Tibial nerve (tissue), 4 donors: ENCODE results near the gene PARP14. TPM values are rescaled to one million over a fixed set of nuclear protein-coding genes. Genes with fewer than 3 reads are reported as not detected.

ENCODE experiments used
- DNase-seq, 2 donors: peaks; one replicate each; pipeline ENCODE4 v3.0.0-alpha.2; 2019; ENCODE audit warnings: low spot score in 2 of 2
- H3K27ac ChIP-seq, 4 donors: fragments of 200-600 bp; sonication (generic) in 3 of 4; one replicate each; pipeline ENCODE4 v1.5.1; 2017 to 2019; ENCODE audit warnings: mild to moderate bottlenecking in 1 of 4
- H3K27me3 ChIP-seq, 2 donors: fragments of 200-600 bp; sonication (generic) in 1 of 2; one replicate each; pipeline versions ENCODE4 v1.5.1 to v1.6.0; 2017 to 2019
- H3K36me3 ChIP-seq, 3 donors: fragments of 200-600 bp; sonication (generic); one replicate each; pipeline ENCODE4 v1.5.1; 2018 to 2019
- H3K4me1 ChIP-seq, 4 donors: fragments of 200-600 bp; sonication (generic) in 3 of 4; one replicate each; pipeline ENCODE4 v1.5.1; 2017 to 2019
- H3K4me3 ChIP-seq, 4 donors: fragments of 200-600 bp; sonication (generic) in 3 of 4; one replicate each; pipeline ENCODE4 v1.5.1; 2017 to 2019; ENCODE audit warnings: mild to moderate bottlenecking in 1 of 4, moderate library complexity in 1 of 4
- H3K9me3 ChIP-seq, 4 donors: fragments of 200-600 bp; sonication (generic) in 3 of 4; one replicate each; pipeline ENCODE4 v1.5.1; 2017 to 2019
- CTCF ChIP-seq, 5 experiments: fragments of 200-600 bp in 3 of 5; fragments of 450-650 bp in 2 of 5; sonication (generic) in 3 of 5; IDR thresholded peaks; one replicate each; pipeline ENCODE4 v1.5.1; 2016 to 2019; ENCODE audit warnings: antibody characterized with exemption in 5 of 5, mild to moderate bottlenecking in 3 of 5, moderate library complexity in 2 of 5
- EP300 ChIP-seq, 2 donors: sonication (generic); formaldehyde crosslinking; IDR thresholded peaks; one replicate each; pipeline ENCODE4 v1.6.1; 2017; ENCODE audit warnings: antibody characterized with exemption in 2 of 2, mild to moderate bottlenecking in 1 of 2
- POLR2A ChIP-seq, 2 donors: fragments of 450-650 bp; IDR thresholded peaks; one replicate each; pipeline ENCODE4 v1.6.1; 2017; ENCODE audit warnings: antibody characterized with exemption in 2 of 2, mild to moderate bottlenecking in 2 of 2, moderate library complexity in 2 of 2
- WGBS, 2 donors: methylation state at CpG; one replicate each; pipeline ENCODE4 v1.1.5; 2018; 5-methylcytosine and 5-hydroxymethylcytosine counted together
- total RNA-seq, 4 donors: library from RNA; depleted of rRNA; stranded (reverse); fragments of >200 nt; gene quantifications; one replicate each; pipeline ENCODE4 v1.1.0, GENCODE V29; 2016

PARP14 gene
- total RNA-seq, 4 donors from 2014 or later, result 31.6 to 56.2 (median 38.4) TPM

DNA sequence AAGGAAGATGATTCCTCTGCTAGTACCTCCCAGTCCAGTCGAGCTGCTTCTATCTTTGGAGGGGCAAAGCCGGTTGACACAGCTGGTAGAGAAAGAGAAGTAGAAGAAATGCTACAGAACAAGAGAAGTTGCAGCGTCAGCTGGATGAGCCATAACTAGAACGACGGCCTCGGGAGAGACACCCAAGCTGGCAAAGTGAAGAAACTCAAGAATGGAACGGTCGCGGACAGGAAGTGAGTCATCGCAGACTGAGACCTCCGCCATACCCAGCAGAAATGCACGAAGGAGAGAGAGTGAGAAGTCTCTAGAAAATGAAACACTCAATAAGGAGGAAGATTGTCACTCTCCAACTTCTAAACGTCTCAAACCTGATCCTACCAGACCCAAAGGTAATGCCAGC lies 19.0 kb upstream of the PARP14 start:
- DNase-seq, result peak in 1 of 2 donors; percentile 19
- Histone ChIP-seq H3K4me1 (no peaks in the 10 kb centered on the region), H3K36me3 (no peaks in the 10 kb centered on the region), H3K27me3 (no peaks in the 10 kb centered on the region), H3K27ac (no peak overlapping the region), H3K4me3 (no peak overlapping the region), H3K9me3 (no peaks in the 10 kb centered on the region)
- TF ChIP-seq CTCF (IDR thresholded peaks at IDR 0.05) (no peak), POLR2A (IDR thresholded peaks at IDR 0.05) (no peak), EP300 (IDR thresholded peaks at IDR 0.05) (no peak)
- 84 to 86% methylated on average over 13 of the region's 13 CpGs for WGBS, 2 donors

- Histone ChIP-seq H3K4me3 (no peak overlapping the region), H3K27me3 (no peaks in the 10 kb centered on the region), H3K36me3 (no peaks in the 10 kb centered on the region), H3K9me3 (no peaks in the 10 kb centered on the region), H3K27ac (no peak overlapping the region), H3K4me1 (no peaks in the 10 kb centered on the region)
- no peak for DNase-seq
- TF ChIP-seq POLR2A (IDR thresholded peaks at IDR 0.05) (no peak), CTCF (IDR thresholded peaks at IDR 0.05) (no peak), EP300 (IDR thresholded peaks at IDR 0.05) (no peak)
- 68 to 70% methylated on average over 2 of the region's 2 CpGs for WGBS, 2 donors
These were observed 18.1 kb upstream of the PARP14 start for GRCh38 chr3:122662505-122662904.

GRCh38 chr3:122665226-122665786 lies 15.3 kb upstream of the PARP14 start:
- H3K4me1 ChIP-seq, result no peaks in the 10 kb centered on the region
- TF ChIP-seq POLR2A (IDR thresholded peaks at IDR 0.05) (no peak), CTCF (IDR thresholded peaks at IDR 0.05) (no peak), EP300 (IDR thresholded peaks at IDR 0.05) (no peak)
- WGBS, 2 donors, result 63 to 66% methylated on average over 4 of the region's 4 CpGs
- DNase-seq, result no peak
- H3K4me3 ChIP-seq, result no peak overlapping the region
- no peaks in the 10 kb centered on the region for H3K9me3 ChIP-seq
- no peaks in the 10 kb centered on the region for H3K27me3 ChIP-seq
- no peaks in the 10 kb centered on the region for H3K36me3 ChIP-seq
- H3K27ac ChIP-seq, result no peak overlapping the region

- no peaks in the 10 kb centered on the region for H3K36me3 ChIP-seq
- no peak for TF ChIP-seq POLR2A (IDR thresholded peaks at IDR 0.05)
- no peak for TF ChIP-seq CTCF (IDR thresholded peaks at IDR 0.05)
- TF ChIP-seq EP300 (IDR thresholded peaks at IDR 0.05), result no peak
- no peak for DNase-seq
- H3K4me1 ChIP-seq, result no peaks in the 10 kb centered on the region
- H3K27ac ChIP-seq, result no peak overlapping the region
- no peaks in the 10 kb centered on the region for H3K9me3 ChIP-seq
- H3K4me3 ChIP-seq, result no peak overlapping the region
- no peaks in the 10 kb centered on the region for H3K27me3 ChIP-seq
These were observed 14.8 kb upstream of the PARP14 start for GRCh38 chr3:122665881-122666280.

DNA sequence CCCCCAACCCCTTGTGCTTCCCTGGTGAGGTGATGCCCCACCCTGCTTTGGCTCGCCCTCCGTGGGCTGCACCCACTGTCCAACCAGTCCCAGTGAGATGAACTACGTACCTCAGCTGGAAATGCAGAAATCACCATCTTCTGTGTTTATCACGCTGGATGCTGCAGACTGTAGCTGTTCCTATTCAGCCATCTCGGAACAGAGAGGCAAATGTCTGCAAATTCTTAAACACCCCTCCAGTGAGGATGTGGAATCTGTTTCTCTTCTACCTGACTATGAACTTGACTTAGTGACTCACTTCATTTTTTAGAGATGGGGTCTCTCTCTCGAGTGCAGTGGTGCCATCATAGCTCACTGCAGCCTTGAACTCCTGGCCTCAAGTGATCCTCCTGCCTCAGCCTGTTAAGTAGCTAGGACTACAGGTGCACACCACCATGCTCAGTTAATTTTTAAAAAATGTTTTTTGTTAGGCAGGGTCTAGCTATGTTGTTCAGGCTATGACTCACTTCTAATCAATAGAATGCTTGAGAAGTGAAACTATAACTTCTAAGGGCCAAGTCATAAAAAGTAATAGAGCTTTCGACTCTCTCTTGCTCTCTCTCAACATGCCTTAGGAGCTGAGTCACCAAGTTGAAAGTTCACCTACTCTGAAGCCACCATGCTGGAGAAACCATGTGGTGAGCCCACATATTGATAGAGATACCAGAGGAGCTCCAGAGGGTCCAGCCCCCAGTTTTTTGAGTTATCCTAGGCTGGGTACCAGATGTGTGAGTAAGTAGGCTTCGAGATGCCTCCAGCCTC lies 11.5 kb upstream of the PARP14 start:
- Histone ChIP-seq H3K9me3 (no peaks in the 10 kb centered on the region), H3K36me3 (no peaks in the 10 kb centered on the region), H3K4me3 (no peak overlapping the region), H3K4me1 (no peaks in the 10 kb centered on the region), H3K27me3 (no peaks in the 10 kb centered on the region), H3K27ac (no peak overlapping the region)
- DNase-seq, result no peak
- 79 to 83% methylated on average over 8 of the region's 8 CpGs for WGBS, 2 donors
- TF ChIP-seq EP300 (IDR thresholded peaks at IDR 0.05) (no peak), POLR2A (IDR thresholded peaks at IDR 0.05) (no peak), CTCF (IDR thresholded peaks at IDR 0.05) (no peak)
